Peyer's patch (tissue), 4 donors: ENCODE measurements around the gene NBAS.

ENCODE experiments used
- POLR2A ChIP-seq, 2 donors: fragments of 450-650 bp; IDR thresholded peaks; one replicate each; pipeline ENCODE4 v1.5.1; 2017; ENCODE audit warnings: antibody characterized with exemption in 2 of 2, mild to moderate bottlenecking in 2 of 2, moderate library complexity in 2 of 2
- TF ChIP-seq, protein P1 (sequence below), 6 experiments: fragments of 450-650 bp in 4 of 6; fragments of 200-600 bp in 2 of 6; sonication (generic) in 1 of 6; IDR thresholded peaks; one replicate each; pipeline ENCODE4 v1.5.1; 2017 to 2019; ENCODE audit warnings: antibody characterized with exemption in 6 of 6, mild to moderate bottlenecking in 3 of 6, moderate library complexity in 1 of 6

DNA sequence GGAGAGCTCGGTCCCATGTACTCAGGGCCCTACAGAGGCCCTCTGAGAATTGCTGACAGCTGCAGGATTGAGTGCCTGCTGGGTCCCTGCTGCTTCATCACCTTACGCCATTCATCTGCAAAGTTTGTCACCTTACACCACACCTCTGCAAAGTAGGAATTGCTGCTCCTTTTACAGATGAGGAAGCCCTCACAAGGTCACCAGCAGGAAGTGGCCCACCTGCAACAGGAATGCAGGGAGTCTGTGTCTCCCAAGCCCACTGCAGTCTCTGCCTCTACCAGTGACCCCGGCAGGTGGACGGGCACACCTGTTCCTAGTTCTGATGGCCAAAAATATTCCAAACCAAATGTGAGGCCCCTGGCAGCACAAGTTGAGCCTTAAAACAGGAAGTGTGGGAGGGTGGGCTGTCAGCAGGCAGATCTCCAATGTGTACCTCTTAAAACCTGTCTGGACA lies 441.4 kb downstream of the NBAS start:
- TF ChIP-seq, protein P1, sequence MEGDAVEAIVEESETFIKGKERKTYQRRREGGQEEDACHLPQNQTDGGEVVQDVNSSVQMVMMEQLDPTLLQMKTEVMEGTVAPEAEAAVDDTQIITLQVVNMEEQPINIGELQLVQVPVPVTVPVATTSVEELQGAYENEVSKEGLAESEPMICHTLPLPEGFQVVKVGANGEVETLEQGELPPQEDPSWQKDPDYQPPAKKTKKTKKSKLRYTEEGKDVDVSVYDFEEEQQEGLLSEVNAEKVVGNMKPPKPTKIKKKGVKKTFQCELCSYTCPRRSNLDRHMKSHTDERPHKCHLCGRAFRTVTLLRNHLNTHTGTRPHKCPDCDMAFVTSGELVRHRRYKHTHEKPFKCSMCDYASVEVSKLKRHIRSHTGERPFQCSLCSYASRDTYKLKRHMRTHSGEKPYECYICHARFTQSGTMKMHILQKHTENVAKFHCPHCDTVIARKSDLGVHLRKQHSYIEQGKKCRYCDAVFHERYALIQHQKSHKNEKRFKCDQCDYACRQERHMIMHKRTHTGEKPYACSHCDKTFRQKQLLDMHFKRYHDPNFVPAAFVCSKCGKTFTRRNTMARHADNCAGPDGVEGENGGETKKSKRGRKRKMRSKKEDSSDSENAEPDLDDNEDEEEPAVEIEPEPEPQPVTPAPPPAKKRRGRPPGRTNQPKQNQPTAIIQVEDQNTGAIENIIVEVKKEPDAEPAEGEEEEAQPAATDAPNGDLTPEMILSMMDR (IDR thresholded peaks at IDR 0.05) = no peak
- TF ChIP-seq POLR2A (IDR thresholded peaks at IDR 0.05) = no peak
